A549 (cell line): Measurements from ENCODE around the gene PIP4K2A. TPM values are rescaled to one million over a fixed set of nuclear protein-coding genes. Genes with fewer than 3 reads are reported as not detected.

Source experiments
- ATAC-seq, 2 experiments: fragments of 200-7000 bp in 1 of 2; fragments of >200 bp in 1 of 2; cut with Nextera tagmentation in 1 of 2; cut with Tn5 transposase in 1 of 2; 3 replicates each; pipeline versions ENCODE4 v1.8.0 to v1.9.1; 2018 to 2020; ENCODE audit warnings: mild to moderate bottlenecking in 1 of 2, moderate library complexity in 1 of 2
- CTCF ChIA-PET: fragments of 300-600 bp; sonication (Branson Sonifier 250); formaldehyde crosslinking; extraction: SDS; loops from one replicate; lab custom pipeline; 2021; ENCODE audit warnings: antibody characterized with exemption, inconsistent platforms; lab: Yijun Ruan, JAX
- POLR2A ChIA-PET: fragments of 350-600 bp; formaldehyde crosslinking; extraction: SDS; loops from one replicate; lab custom pipeline; 2021; ENCODE audit warnings: antibody characterized with exemption, inconsistent platforms; lab: Yijun Ruan, JAX
- DNase-seq, 2 experiments: peaks; one replicate each; pipeline versions ENCODE4 v3.0.0 to v3.0.0-alpha.2; 2011 to 2016; ENCODE audit warnings: low read depth in 1 of 2, low spot score in 1 of 2
- FAIRE-seq: peaks from 2 replicates; lab custom pipeline; 2011; peaks lifted over from hg19 to GRCh38; lab: Jason Lieb, UNC
- H3K27ac ChIP-seq, 2 experiments: fragments of >200 bp; sonication (Bioruptor Twin); formaldehyde crosslinking; 3 replicates each; pipeline ENCODE4 v1.5.1; 2016 to 2017
- H3K4me1 ChIP-seq: fragments of >200 bp; sonication (Bioruptor Twin); formaldehyde crosslinking; 3 replicates; pipeline ENCODE4 v1.6.1; 2016
- H3K4me2 ChIP-seq: fragments of >200 bp; sonication (Bioruptor Twin); formaldehyde crosslinking; 3 replicates; pipeline ENCODE4 v1.6.1; 2016
- H3K4me3 ChIP-seq: fragments of >200 bp; sonication (Bioruptor Twin); formaldehyde crosslinking; 3 replicates; pipeline ENCODE4 v1.5.1; 2016
- H3K9me3 ChIP-seq: fragments of >200 bp; sonication (Bioruptor Twin); formaldehyde crosslinking; 3 replicates; pipeline ENCODE4 v1.6.1; 2016
- CEBPB ChIP-seq, 2 experiments: fragments of >200 bp in 1 of 2; sonication (Bioruptor Twin) in 1 of 2; formaldehyde crosslinking in 1 of 2; IDR thresholded peaks; 2 replicates each; pipeline ENCODE4 v1.6.1; 2012 to 2016
- E2F6 ChIP-seq: IDR thresholded peaks from 2 replicates; pipeline ENCODE4 v1.6.1; 2012; ENCODE audit warnings: low read depth, borderline replicate concordance
- ELK1 ChIP-seq: fragments of 150-350 bp; IDR thresholded peaks from 2 replicates; pipeline ENCODE4 v1.6.1; 2014; ENCODE audit warnings: low read depth, mild to moderate bottlenecking, low read length
- FOSL2 ChIP-seq, 2 experiments: fragments of 450-650 bp in 1 of 2; fragments of >200 bp in 1 of 2; sonication (Bioruptor Twin) in 1 of 2; formaldehyde crosslinking; IDR thresholded peaks; 2 replicates each; pipeline versions ENCODE4 v1.5.0 to v1.6.1; 2016 to 2020; ENCODE audit warnings: mild to moderate bottlenecking in 1 of 2, moderate library complexity in 1 of 2
- FOXS1 ChIP-seq: fragments of 250-450 bp; sonication (Bioruptor Pico); IDR thresholded peaks from 2 replicates; pipeline ENCODE4 v1.5.0; 2020; ENCODE audit warnings: mild to moderate bottlenecking, moderate library complexity
- HES2 ChIP-seq: fragments of >200 bp; sonication (Bioruptor Twin); formaldehyde crosslinking; IDR thresholded peaks from 2 replicates; pipeline ENCODE4 v1.6.1; 2016
- HEYL ChIP-seq: fragments of 250-450 bp; sonication (Bioruptor Pico); IDR thresholded peaks from 2 replicates; pipeline ENCODE4 v1.8.0; 2021; ENCODE audit warnings: mild to moderate bottlenecking, moderate library complexity
- HOXB13 ChIP-seq: fragments of 250-450 bp; sonication (Bioruptor Pico); IDR thresholded peaks from 2 replicates; pipeline ENCODE4 v1.5.0; 2020; ENCODE audit warnings: low read depth, mild to moderate bottlenecking, moderate library complexity
- HOXB5 ChIP-seq: fragments of 250-450 bp; sonication (Bioruptor Pico); IDR thresholded peaks from 2 replicates; pipeline ENCODE4 v1.5.0; 2020; ENCODE audit warnings: mild to moderate bottlenecking, moderate library complexity
- JUNB ChIP-seq: fragments of >200 bp; sonication (Bioruptor Twin); formaldehyde crosslinking; IDR thresholded peaks from 2 replicates; pipeline ENCODE4 v1.6.1; 2016
- KDM5A ChIP-seq: fragments of 200-600 bp; sonication (generic); IDR thresholded peaks from 2 replicates; pipeline ENCODE4 v1.6.1; 2016; ENCODE audit warnings: antibody characterized with exemption, mild to moderate bottlenecking
- MYC ChIP-seq: IDR thresholded peaks from 2 replicates; pipeline ENCODE4 v1.6.1; 2012; ENCODE audit warnings: mild to moderate bottlenecking, inconsistent platforms, low read length, improper control_type of control experiment, borderline replicate concordance
- POLR2A ChIP-seq: IDR thresholded peaks from 2 replicates; pipeline ENCODE4 v1.6.1; 2012; ENCODE audit warnings: mild to moderate bottlenecking, low read length
- RCOR1 ChIP-seq: fragments of 150-350 bp; IDR thresholded peaks from 2 replicates; pipeline ENCODE4 v1.6.1; 2014; ENCODE audit warnings: antibody characterized with exemption, low read length, low read depth
- RFX5 ChIP-seq: fragments of 450-650 bp; IDR thresholded peaks from 2 replicates; pipeline ENCODE4 v1.7.1; 2014; ENCODE audit warnings: antibody characterized with exemption, mild to moderate bottlenecking, moderate library complexity
- WGBS: methylation state at CpG from one replicate; pipeline ENCODE4 v1.1.6; 2017; ENCODE audit errors: missing lambda C conversion rate; 5-methylcytosine and 5-hydroxymethylcytosine counted together
- polyA plus RNA-seq, 4 experiments: library from polyadenylated mRNA; depleted of rRNA in 3 of 4; stranded (reverse); fragments of >200 nt; fragmentation: RNase III in 1 of 4; extraction: RNeasy Plus Mini Kit Qiagen cat#74134 plus additional on column Dnase treatment in 1 of 4; gene quantifications; 2 replicates in 3 of 4; 3 replicates in 1 of 4; pipeline ENCODE4 v1.2.3, GENCODE V29; 2011 to 2017
- TF ChIP-seq, protein P1 (sequence below): fragments of >200 bp; sonication (Bioruptor Twin); formaldehyde crosslinking; IDR thresholded peaks from 3 replicates; pipeline ENCODE4 v1.6.1; 2016
- TF ChIP-seq, protein P2 (sequence below): fragments of 250-450 bp; sonication (Bioruptor Pico); IDR thresholded peaks from 2 replicates; pipeline ENCODE4 v1.5.0; 2021; ENCODE audit warnings: mild to moderate bottlenecking, moderate library complexity, borderline replicate concordance
- TF ChIP-seq, protein P3 (sequence below): fragments of >200 bp; sonication (Bioruptor Twin); formaldehyde crosslinking; IDR thresholded peaks from 3 replicates; pipeline ENCODE4 v1.5.1; 2016
- TF ChIP-seq, protein P4 (sequence below): fragments of 250-450 bp; sonication (Bioruptor Pico); IDR thresholded peaks from 2 replicates; pipeline ENCODE4 v1.5.0; 2020; ENCODE audit warnings: low read depth, mild to moderate bottlenecking, moderate library complexity

The PIP4K2A gene
- polyA plus RNA-seq, 2 of the 4 experiments (the other 2 are of a cell fraction), result 23.1 to 24.0 TPM

DNA sequence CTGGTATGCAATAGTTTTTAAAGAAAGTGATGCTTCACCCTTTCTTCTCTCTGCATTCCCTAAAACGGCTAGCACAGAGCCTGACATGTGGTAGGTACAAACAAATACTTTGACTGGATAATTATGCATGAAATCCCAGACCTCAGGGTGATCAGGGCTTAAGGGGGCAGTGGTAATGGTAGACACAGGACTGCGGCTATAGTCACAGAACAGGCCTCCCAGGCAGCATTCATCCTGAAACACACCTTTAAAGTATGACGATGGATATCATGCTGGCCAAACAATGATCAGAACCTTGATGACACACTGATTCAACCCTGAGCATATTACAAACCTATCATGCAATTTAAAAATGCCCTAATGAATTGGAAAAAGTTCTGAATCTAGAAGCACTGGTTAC, 110.8 kb downstream of the PIP4K2A start:
- no peak for ATAC-seq
- WGBS, result 97% methylated on average over 3 of the region's 3 CpGs
- TF ChIP-seq HOXB13 (no peak), MYC (no peak), RCOR1 (no peak), CEBPB (IDR thresholded peaks at IDR 0.05) (no peak)
- TF ChIP-seq, protein P1, sequence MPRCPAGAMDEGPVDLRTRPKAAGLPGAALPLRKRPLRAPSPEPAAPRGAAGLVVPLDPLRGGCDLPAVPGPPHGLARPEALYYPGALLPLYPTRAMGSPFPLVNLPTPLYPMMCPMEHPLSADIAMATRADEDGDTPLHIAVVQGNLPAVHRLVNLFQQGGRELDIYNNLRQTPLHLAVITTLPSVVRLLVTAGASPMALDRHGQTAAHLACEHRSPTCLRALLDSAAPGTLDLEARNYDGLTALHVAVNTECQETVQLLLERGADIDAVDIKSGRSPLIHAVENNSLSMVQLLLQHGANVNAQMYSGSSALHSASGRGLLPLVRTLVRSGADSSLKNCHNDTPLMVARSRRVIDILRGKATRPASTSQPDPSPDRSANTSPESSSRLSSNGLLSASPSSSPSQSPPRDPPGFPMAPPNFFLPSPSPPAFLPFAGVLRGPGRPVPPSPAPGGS, result no peak
- TF ChIP-seq, protein P2, sequence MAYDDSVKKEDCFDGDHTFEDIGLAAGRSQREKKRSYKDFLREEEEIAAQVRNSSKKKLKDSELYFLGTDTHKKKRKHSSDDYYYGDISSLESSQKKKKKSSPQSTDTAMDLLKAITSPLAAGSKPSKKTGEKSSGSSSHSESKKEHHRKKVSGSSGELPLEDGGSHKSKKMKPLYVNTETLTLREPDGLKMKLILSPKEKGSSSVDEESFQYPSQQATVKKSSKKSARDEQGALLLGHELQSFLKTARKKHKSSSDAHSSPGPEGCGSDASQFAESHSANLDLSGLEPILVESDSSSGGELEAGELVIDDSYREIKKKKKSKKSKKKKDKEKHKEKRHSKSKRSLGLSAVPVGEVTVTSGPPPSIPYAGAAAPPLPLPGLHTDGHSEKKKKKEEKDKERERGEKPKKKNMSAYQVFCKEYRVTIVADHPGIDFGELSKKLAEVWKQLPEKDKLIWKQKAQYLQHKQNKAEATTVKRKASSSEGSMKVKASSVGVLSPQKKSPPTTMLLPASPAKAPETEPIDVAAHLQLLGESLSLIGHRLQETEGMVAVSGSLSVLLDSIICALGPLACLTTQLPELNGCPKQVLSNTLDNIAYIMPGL, result no peak

DNA sequence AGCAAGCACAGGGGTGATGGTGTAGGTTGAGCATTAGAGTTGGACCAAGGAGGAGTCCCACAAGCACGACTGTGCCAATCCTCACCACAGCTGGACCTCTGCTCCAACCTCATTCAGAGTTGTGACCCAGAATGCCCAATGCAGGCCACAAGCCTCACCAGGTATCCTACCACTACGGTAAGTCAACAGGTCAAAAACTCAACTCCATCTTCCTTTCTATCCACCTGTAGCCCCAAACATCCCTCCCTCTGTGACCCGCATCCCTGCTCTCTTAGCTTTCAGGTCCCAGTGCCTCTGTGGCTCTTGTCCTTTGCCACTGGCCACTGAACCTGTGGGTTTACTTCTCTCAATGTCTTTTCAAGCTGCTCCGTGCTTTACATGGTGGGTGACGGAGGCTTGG, 112.8 kb downstream of the PIP4K2A start:
- Histone ChIP-seq H3K4me1 (peaks cover 21% of the 10 kb centered on the region), H3K4me3 (no peak overlapping the region), H3K9me3 (no peaks in the 10 kb centered on the region), H3K27ac (no peak overlapping the region), H3K4me2 (no peak overlapping the region)
- TF ChIP-seq, protein P3, sequence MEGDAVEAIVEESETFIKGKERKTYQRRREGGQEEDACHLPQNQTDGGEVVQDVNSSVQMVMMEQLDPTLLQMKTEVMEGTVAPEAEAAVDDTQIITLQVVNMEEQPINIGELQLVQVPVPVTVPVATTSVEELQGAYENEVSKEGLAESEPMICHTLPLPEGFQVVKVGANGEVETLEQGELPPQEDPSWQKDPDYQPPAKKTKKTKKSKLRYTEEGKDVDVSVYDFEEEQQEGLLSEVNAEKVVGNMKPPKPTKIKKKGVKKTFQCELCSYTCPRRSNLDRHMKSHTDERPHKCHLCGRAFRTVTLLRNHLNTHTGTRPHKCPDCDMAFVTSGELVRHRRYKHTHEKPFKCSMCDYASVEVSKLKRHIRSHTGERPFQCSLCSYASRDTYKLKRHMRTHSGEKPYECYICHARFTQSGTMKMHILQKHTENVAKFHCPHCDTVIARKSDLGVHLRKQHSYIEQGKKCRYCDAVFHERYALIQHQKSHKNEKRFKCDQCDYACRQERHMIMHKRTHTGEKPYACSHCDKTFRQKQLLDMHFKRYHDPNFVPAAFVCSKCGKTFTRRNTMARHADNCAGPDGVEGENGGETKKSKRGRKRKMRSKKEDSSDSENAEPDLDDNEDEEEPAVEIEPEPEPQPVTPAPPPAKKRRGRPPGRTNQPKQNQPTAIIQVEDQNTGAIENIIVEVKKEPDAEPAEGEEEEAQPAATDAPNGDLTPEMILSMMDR, result no peak
- no peak for TF ChIP-seq JUNB
- no peak for TF ChIP-seq FOSL2 (IDR thresholded peaks at IDR 0.05)
- TF ChIP-seq FOSL2 (CRISPR knock-in tag; IDR thresholded peaks at IDR 0.05), result no peak
- TF ChIP-seq, protein P4, sequence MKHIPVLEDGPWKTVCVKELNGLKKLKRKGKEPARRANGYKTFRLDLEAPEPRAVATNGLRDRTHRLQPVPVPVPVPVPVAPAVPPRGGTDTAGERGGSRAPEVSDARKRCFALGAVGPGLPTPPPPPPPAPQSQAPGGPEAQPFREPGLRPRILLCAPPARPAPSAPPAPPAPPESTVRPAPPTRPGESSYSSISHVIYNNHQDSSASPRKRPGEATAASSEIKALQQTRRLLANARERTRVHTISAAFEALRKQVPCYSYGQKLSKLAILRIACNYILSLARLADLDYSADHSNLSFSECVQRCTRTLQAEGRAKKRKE (CRISPR knock-in tag), result no peak
- no peak for TF ChIP-seq RFX5
- no peak for TF ChIP-seq E2F6
- no peak for TF ChIP-seq FOXS1 (CRISPR knock-in tag)
- TF ChIP-seq HES2, result no peak
- TF ChIP-seq POLR2A, result no peak
- TF ChIP-seq KDM5A, result no peak
- no peak for TF ChIP-seq HOXB5 (CRISPR knock-in tag)
- no peak for TF ChIP-seq RCOR1
- TF ChIP-seq ELK1, result no peak
- TF ChIP-seq HEYL, result no peak
- ATAC-seq (no peak), FAIRE-seq (no peak), DNase-seq (no peak)
- ChIA-PET POLR2A (no interaction called here), CTCF (no interaction called here)
- WGBS, result 96% methylated on average over 5 of the region's 5 CpGs

More for the DNA sequence above, 110.8 kb downstream of the PIP4K2A start:
- no peak for DNase-seq
- CTCF ChIA-PET, result no interaction called here
- POLR2A ChIA-PET, result no interaction called here
- FAIRE-seq, result no peak
- H3K4me2 ChIP-seq, result no peak overlapping the region
- no peaks in the 10 kb centered on the region for H3K9me3 ChIP-seq
- no peak overlapping the region for H3K4me3 ChIP-seq
- peaks cover 20% of the 10 kb centered on the region for H3K4me1 ChIP-seq
- no peak overlapping the region for H3K27ac ChIP-seq
